Smooth muscle cell (in vitro differentiated cells): ENCODE data around the gene COQ8B. TPM values are rescaled to one million over a fixed set of nuclear protein-coding genes. Genes with fewer than 3 reads are reported as not detected.

Experiments
- DNase-seq: peaks from one replicate; lab custom pipeline; 2025; ENCODE audit not compliant: unreplicated experiment; lab: John Stamatoyannopoulos, UW
- H2AFZ ChIP-seq: fragments of 200-600 bp; sonication (generic); 2 replicates; pipeline ENCODE4 v1.6.0; 2016; ENCODE audit warnings: antibody characterized with exemption, low read depth, mild to moderate bottlenecking
- H3F3A ChIP-seq: fragments of 200-600 bp; sonication (generic); 2 replicates; pipeline ENCODE4 v1.6.0; 2017; ENCODE audit warnings: antibody characterized with exemption, low read depth
- H3K27ac ChIP-seq: fragments of 200-600 bp; sonication (generic); 2 replicates; pipeline ENCODE4 v1.5.1; 2016; ENCODE audit warnings: low read depth, mild to moderate bottlenecking
- H3K27me3 ChIP-seq: fragments of 200-600 bp; sonication (generic); 2 replicates; pipeline ENCODE4 v1.6.1; 2016; ENCODE audit warnings: low read depth, mild to moderate bottlenecking
- H3K36me3 ChIP-seq: fragments of 200-600 bp; sonication (generic); 2 replicates; pipeline ENCODE4 v1.5.1; 2016; ENCODE audit warnings: low read depth
- H3K4me1 ChIP-seq: fragments of 200-600 bp; sonication (generic); 2 replicates; pipeline ENCODE4 v1.5.1; 2016; ENCODE audit warnings: low read depth
- H3K4me2 ChIP-seq: fragments of 200-600 bp; sonication (generic); 2 replicates; pipeline ENCODE4 v1.6.0; 2016; ENCODE audit warnings: mild to moderate bottlenecking
- H3K4me3 ChIP-seq: fragments of 200-600 bp; sonication (generic); 2 replicates; pipeline ENCODE4 v1.5.1; 2016; ENCODE audit warnings: mild to moderate bottlenecking
- H3K79me2 ChIP-seq: fragments of 200-600 bp; sonication (generic); 2 replicates; pipeline ENCODE4 v1.6.0; 2016; ENCODE audit warnings: low read depth, mild to moderate bottlenecking
- H3K9ac ChIP-seq: fragments of 200-600 bp; sonication (generic); 2 replicates; pipeline ENCODE4 v1.6.0; 2016; ENCODE audit warnings: low read depth
- H3K9me3 ChIP-seq: fragments of 200-600 bp; sonication (generic); replicated peaks from 2 replicates; pipeline ENCODE4 v1.5.1; 2016; ENCODE audit warnings: low read depth
- H4K20me1 ChIP-seq: fragments of 200-600 bp; sonication (generic); 2 replicates; pipeline ENCODE4 v1.6.0; 2016; ENCODE audit warnings: low read depth
- WGBS: methylation state at CpG from one replicate; pipeline ENCODE4 v1.1.7; 2016; ENCODE audit warnings: low lambda C conversion rate; 5-methylcytosine and 5-hydroxymethylcytosine counted together
- polyA plus RNA-seq: library from polyadenylated mRNA; unstranded; fragments of >200 nt; fragmentation: Nextera tagmentation; extraction: Ambion mirVana; gene quantifications from 2 replicates; pipeline ENCODE4 v1.2.1, GENCODE V29; 2016
- total RNA-seq: library from RNA; depleted of rRNA; stranded (reverse); fragments of >200 nt; gene quantifications from 2 replicates; pipeline ENCODE4 v1.2.3, GENCODE V29; 2014
- TF ChIP-seq, protein P1 (sequence below): fragments of 200-600 bp; sonication (generic); IDR thresholded peaks from 2 replicates; pipeline ENCODE4 v1.5.1; 2017; ENCODE audit warnings: borderline replicate concordance, mild to moderate bottlenecking, antibody characterized with exemption; ENCODE audit not compliant: insufficient read depth, poor library complexity, severe bottlenecking

Gene COQ8B
- total and polyA plus RNA-seq, 2 experiments from 2014 or later, result 21.2 to 26.0 TPM

DNA sequence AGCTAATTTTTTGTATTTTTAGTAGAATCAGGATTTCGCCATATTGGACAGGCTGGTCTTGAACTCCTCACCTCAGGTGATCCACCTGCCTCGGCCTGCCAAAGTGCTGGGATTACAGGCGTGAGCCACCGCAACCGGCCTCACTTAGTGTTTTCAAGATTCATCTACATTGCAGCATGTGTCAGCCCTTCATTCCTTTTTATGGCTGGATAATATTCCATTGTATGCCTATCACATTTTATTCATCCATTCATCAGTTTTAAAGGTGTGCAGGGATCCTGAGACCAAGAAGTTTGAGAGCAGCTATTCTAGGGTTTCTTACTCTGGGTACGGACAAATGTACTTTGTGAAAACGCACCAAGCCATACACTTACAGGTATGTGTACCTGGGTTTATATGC is 9.1 kb downstream of the COQ8B start:
- 94% methylated on average over 7 of the region's 7 CpGs for WGBS
- H3K4me1 ChIP-seq, result no peaks in the 10 kb centered on the region

GRCh38 chr19:40705950-40706619 is 10.6 kb downstream of the COQ8B start:
- no peaks in the 10 kb centered on the region for H3K36me3 ChIP-seq
- no peak for DNase-seq
- no peaks in the 10 kb centered on the region for H3K9me3 ChIP-seq
- peaks cover 3% of the 10 kb centered on the region for H3K79me2 ChIP-seq
- H3K4me3 ChIP-seq, result no peak overlapping the region
- TF ChIP-seq, protein P1, sequence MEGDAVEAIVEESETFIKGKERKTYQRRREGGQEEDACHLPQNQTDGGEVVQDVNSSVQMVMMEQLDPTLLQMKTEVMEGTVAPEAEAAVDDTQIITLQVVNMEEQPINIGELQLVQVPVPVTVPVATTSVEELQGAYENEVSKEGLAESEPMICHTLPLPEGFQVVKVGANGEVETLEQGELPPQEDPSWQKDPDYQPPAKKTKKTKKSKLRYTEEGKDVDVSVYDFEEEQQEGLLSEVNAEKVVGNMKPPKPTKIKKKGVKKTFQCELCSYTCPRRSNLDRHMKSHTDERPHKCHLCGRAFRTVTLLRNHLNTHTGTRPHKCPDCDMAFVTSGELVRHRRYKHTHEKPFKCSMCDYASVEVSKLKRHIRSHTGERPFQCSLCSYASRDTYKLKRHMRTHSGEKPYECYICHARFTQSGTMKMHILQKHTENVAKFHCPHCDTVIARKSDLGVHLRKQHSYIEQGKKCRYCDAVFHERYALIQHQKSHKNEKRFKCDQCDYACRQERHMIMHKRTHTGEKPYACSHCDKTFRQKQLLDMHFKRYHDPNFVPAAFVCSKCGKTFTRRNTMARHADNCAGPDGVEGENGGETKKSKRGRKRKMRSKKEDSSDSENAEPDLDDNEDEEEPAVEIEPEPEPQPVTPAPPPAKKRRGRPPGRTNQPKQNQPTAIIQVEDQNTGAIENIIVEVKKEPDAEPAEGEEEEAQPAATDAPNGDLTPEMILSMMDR, result no peak
- no peak overlapping the region for H3K27ac ChIP-seq
- 98% methylated on average over 7 of the region's 7 CpGs for WGBS
- H2AFZ ChIP-seq, result no peak overlapping the region
- H3F3A ChIP-seq, result no peaks in the 10 kb centered on the region
- H3K4me1 ChIP-seq, result no peaks in the 10 kb centered on the region
- no peaks in the 10 kb centered on the region for H3K27me3 ChIP-seq
- no peaks in the 10 kb centered on the region for H4K20me1 ChIP-seq
- H3K9ac ChIP-seq, result no peak overlapping the region
- no peak overlapping the region for H3K4me2 ChIP-seq

More for the DNA sequence above, 9.1 kb downstream of the COQ8B start:
- Histone ChIP-seq H4K20me1 (no peaks in the 10 kb centered on the region), H3K4me2 (no peak overlapping the region), H3K36me3 (no peaks in the 10 kb centered on the region), H3K4me3 (no peak overlapping the region), H3K9me3 (no peaks in the 10 kb centered on the region), H3K9ac (no peak overlapping the region), H3K27me3 (no peaks in the 10 kb centered on the region), H3K27ac (no peak overlapping the region), H3K79me2 (peaks cover 3% of the 10 kb centered on the region), H3F3A (no peaks in the 10 kb centered on the region), H2AFZ (no peak overlapping the region)
- TF ChIP-seq, protein P1, result no peak
- DNase-seq, result no peak

DNA sequence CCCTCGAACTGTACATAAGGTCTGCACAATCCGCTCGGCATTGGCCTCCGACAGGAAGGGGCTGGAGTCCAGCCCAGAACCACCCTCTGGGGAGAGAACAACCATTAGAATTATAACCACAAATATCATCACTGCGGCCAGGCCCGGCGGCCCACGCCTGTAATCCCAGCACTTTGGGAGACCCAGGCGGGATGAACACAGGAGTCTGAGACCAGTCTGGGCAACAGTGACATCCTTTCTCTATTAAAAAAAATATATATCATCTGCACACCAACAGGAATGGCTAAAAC is 11.4 kb downstream of the COQ8B start:
- Histone ChIP-seq H3K4me1 (no peaks in the 10 kb centered on the region), H4K20me1 (no peaks in the 10 kb centered on the region), H3K4me3 (no peak overlapping the region), H3K4me2 (no peak overlapping the region), H3K9me3 (no peaks in the 10 kb centered on the region), H3K27ac (no peak overlapping the region), H2AFZ (no peak overlapping the region), H3K79me2 (peaks cover 3% of the 10 kb centered on the region), H3F3A (no peaks in the 10 kb centered on the region), H3K36me3 (no peaks in the 10 kb centered on the region), H3K9ac (no peak overlapping the region), H3K27me3 (no peaks in the 10 kb centered on the region)
- DNase-seq, result no peak
- 98% methylated on average over 9 of the region's 9 CpGs for WGBS
- TF ChIP-seq, protein P1, result no peak
